ENCODE results near the gene CLUH. TPM values are rescaled to one million over a fixed set of nuclear protein-coding genes. Genes with fewer than 3 reads are reported as not detected.

Gene CLUH
- total RNA-seq, 3 donors from 2014 or later = 120 to 149 (median 145) TPM

DNA sequence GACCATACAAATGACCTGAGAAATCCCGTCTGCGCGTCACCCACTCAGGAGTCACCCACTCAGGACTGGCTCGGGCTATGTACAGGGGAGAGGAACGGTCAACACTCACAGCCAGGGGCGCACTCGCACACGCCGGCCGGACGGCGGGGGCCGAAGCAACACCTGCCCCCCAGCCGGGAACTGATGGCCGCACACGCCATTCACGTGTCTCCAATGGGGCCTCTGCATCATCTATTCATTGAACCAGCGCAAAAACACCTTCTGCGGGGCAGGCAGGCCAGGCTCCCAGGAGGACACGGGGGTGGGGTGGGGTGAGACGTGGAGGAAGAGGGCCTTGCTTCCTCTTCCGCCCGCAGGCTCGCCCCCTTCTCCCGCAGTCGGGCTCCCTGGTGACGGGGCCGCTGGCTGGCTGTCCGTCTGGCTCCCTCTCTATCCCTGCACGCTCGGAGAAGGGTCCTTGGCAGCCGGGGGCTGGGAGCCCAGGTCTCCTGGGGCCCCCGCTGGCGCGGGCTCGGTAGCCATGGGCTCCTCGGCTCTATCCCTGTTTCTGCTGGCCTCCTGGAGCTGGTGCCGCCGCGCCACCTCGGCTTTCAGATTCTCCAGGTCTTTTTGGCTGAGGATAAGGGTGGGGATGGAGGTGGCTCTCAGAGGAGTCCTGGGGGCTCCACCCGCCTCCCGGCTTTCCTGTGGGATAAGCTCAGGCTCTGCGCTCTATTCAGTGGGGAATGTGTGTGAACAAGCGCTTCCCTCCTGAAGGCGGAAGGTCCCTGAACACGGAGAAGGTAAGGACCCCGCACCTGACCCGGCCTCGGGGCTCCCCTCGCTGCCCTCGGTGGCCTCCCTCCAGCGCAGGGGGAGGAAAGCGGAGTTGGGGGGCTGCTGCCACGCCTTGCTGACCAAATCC lies 21.1 kb downstream of the CLUH start:
- DNase-seq = peak in 1 of 3 donors; percentile 28
- TF ChIP-seq, protein P1, sequence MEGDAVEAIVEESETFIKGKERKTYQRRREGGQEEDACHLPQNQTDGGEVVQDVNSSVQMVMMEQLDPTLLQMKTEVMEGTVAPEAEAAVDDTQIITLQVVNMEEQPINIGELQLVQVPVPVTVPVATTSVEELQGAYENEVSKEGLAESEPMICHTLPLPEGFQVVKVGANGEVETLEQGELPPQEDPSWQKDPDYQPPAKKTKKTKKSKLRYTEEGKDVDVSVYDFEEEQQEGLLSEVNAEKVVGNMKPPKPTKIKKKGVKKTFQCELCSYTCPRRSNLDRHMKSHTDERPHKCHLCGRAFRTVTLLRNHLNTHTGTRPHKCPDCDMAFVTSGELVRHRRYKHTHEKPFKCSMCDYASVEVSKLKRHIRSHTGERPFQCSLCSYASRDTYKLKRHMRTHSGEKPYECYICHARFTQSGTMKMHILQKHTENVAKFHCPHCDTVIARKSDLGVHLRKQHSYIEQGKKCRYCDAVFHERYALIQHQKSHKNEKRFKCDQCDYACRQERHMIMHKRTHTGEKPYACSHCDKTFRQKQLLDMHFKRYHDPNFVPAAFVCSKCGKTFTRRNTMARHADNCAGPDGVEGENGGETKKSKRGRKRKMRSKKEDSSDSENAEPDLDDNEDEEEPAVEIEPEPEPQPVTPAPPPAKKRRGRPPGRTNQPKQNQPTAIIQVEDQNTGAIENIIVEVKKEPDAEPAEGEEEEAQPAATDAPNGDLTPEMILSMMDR (IDR thresholded peaks at IDR 0.05) = no peak
- Histone ChIP-seq H3K9me3 (no peaks in the 10 kb centered on the region), H3K4me1 (ENCODE audit: low read depth) (no peaks in the 10 kb centered on the region), H3K4me3 (no peak overlapping the region), H3K36me3 (ENCODE audit: low read depth) (peaks cover 8% of the 10 kb centered on the region)
- intact Hi-C loops (cut with DNase I, micrococcal nuclease) = no loop called here
- ATAC-seq = no peak

DNA sequence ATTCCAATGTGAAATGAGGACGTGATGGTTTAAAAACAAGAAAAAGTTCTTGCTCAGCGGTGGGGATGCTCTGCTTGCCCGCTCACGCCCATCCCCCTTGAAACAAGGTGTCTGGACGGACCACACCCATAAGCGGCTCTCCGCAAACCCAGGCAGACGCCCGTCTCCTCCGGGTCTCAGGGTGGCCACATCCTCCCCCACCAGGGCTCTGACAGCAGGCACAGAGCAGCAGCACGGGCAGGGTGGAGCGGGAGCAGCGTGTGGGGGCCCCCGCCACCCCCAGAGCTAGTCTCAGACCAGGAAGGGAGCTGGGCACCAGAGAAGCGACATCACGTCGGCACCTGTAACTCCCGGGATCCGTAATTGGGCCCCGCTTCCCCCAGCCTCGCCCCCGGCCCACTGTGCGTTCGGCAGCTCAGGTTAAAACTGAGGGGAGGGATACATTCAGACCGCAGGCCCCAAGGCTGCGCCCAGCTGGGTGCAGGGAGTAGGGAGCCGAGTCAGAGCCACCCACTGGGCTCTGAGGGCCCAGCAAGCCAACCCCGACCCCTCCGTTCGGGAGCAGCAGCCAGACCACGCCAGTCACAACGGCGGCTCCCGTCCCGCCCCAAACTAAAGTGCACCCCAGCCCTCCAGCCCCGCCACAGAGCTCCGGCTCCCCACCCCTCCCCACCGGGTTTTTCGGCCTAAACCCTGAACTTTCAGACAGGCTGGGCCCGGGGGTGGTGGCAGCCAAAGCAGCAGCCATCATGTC lies 22.0 kb downstream of the CLUH start:
- Histone ChIP-seq H3K9me3 (no peaks in the 10 kb centered on the region), H3K4me1 (ENCODE audit: low read depth) (no peaks in the 10 kb centered on the region), H3K36me3 (ENCODE audit: low read depth) (peaks cover 3% of the 10 kb centered on the region), H3K4me3 (no peak overlapping the region)
- intact Hi-C loops (cut with DNase I, micrococcal nuclease) = no loop called here
- peak in 2 of 3 donors; percentile 33 to 60 for DNase-seq
- TF ChIP-seq, protein P1 (IDR thresholded peaks at IDR 0.05) = no peak
- peak; percentile 9 for ATAC-seq

DNA sequence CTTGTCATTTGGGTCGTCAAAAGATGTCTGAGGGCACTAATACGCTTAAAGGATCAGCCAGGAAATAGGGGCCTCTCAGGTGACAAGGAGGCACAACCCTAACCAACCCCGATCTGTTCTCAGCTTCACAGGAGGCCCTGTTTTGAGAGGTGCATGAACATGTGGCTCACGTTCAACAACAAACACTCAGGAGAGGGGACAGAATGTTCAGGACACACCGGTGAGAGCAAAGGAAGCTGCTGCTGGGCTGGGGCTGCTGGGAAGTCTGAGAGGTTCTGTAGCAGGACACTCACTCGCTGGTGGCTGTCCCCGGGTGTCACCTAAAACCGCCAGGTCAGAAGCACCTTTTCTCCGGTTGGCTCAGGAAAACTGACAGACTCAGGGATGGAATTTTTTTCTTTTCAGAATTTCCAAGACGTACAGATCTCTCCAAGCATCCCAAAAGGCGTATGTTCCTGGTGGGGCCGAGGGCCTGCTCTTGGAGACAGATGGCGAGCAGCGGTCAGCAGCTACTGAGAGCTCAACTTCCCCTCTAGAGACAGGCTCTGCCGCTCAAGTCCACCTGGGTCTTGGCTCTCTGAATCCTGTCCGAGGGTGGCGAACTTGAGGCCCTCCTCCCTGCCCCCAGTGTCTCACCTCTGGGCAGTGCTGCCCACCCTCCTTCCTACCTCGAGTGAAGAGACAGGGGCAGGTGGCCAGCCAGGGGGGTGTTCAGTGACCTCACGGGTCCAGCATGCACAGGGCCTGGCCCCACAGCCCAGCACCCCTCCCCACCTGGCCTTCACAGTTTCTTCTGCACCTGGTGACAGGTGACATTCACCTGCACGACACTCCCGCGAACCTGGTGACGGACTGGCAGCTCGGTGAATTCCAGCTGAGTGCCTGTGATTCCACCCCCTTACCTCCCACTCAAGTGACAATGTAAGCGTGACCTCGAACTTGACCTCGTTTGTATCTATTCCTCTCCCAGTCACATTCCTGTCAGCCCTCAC lies 22.9 kb downstream of the CLUH start:
- no peaks in the 10 kb centered on the region for H3K9me3 ChIP-seq
- no peak overlapping the region for H3K4me3 ChIP-seq
- H3K4me1 ChIP-seq (ENCODE audit: low read depth) = peaks cover 5% of the 10 kb centered on the region
- peak; percentile 5 for ATAC-seq
- intact Hi-C loops (cut with DNase I, micrococcal nuclease) = no loop called here
- H3K36me3 ChIP-seq (ENCODE audit: low read depth) = peaks cover 3% of the 10 kb centered on the region
- peak in 1 of 3 donors; percentile 37 for DNase-seq
- TF ChIP-seq, protein P1 (IDR thresholded peaks at IDR 0.05) = no peak

DNA sequence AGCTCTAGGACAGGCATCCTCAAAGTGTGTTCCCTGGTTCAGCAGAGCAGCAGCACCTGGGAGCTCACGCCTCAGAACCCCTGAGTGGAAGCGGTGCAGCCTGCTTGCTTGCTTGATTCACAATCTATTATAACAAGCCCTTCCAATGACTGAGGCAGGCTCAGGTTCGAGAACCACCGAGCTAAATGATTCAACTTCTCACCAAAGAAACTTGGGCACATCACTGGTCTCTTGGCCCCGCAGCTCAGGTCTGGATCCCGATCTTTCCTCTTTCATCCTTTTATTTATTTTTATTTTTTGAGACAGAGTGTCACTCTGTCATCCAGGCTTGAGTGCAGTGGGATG lies 24.5 kb downstream of the CLUH start:
- Histone ChIP-seq H3K36me3 (ENCODE audit: low read depth) (no peaks in the 10 kb centered on the region), H3K4me3 (no peak overlapping the region), H3K4me1 (ENCODE audit: low read depth) (peaks cover 5% of the 10 kb centered on the region), H3K9me3 (no peaks in the 10 kb centered on the region)
- TF ChIP-seq, protein P1 (IDR thresholded peaks at IDR 0.05) = no peak
- no peak for ATAC-seq
- peak in 1 of 3 donors; percentile 30 for DNase-seq
- intact Hi-C loops (cut with DNase I, micrococcal nuclease) = no loop called here

DNA sequence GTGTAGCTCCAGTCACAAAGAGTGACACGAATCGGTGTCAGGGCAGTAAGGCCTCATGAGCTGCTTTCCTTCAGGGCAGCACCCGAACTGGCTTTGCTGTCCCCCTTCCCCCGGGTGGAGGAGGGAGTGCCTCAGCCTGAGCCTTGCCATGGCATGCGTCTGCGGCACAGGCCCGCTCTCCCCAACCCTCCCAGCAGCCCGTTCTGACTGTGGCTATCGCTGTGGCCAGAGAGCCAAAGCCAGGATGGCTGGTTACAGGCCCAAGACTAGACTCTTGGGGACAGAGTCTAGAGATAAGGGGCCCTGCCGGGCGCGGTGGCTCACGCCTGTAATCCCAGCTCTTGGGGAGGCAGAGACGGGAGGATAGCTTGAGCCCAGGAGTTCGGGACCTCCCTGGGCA lies 25.9 kb downstream of the CLUH start:
- TF ChIP-seq, protein P1 (IDR thresholded peaks at IDR 0.05) = no peak
- intact Hi-C loops (cut with DNase I, micrococcal nuclease) = no loop called here
- no peak for DNase-seq
- Histone ChIP-seq H3K36me3 (ENCODE audit: low read depth) (no peaks in the 10 kb centered on the region), H3K9me3 (no peaks in the 10 kb centered on the region), H3K4me1 (ENCODE audit: low read depth) (peaks cover 5% of the 10 kb centered on the region), H3K4me3 (no peak overlapping the region)
- no peak for ATAC-seq

Data from mucosa of descending colon (tissue), 3 donors.